Mucosa of stomach (tissue), 1 donor: ENCODE results near the gene PPM1F.

Experiments used
- H3K27me3 ChIP-seq: one replicate; pipeline ENCODE4 v1.7.0; 2013; ENCODE audit warnings: mild to moderate bottlenecking, low read length; ENCODE audit not compliant: control insufficient read depth, insufficient read depth
- H3K36me3 ChIP-seq: one replicate; pipeline ENCODE4 v1.7.0; 2013; ENCODE audit warnings: low read length; ENCODE audit not compliant: control insufficient read depth, insufficient read depth
- H3K4me1 ChIP-seq: one replicate; pipeline ENCODE4 v1.7.0; 2013; ENCODE audit warnings: mild to moderate bottlenecking, low read length; ENCODE audit not compliant: control insufficient read depth, insufficient read depth
- H3K4me3 ChIP-seq: one replicate; pipeline ENCODE4 v1.7.0; 2013; ENCODE audit warnings: low read length
- H3K9ac ChIP-seq: one replicate; pipeline ENCODE4 v1.7.0; 2013; ENCODE audit warnings: mild to moderate bottlenecking, low read length, moderate library complexity
- H3K9me3 ChIP-seq: one replicate; pipeline ENCODE4 v1.7.0; 2013; ENCODE audit warnings: mild to moderate bottlenecking, low read length, moderate library complexity; ENCODE audit not compliant: control insufficient read depth
- donor health status: Pancreatic carcinoma.

PPM1F gene

DNA sequence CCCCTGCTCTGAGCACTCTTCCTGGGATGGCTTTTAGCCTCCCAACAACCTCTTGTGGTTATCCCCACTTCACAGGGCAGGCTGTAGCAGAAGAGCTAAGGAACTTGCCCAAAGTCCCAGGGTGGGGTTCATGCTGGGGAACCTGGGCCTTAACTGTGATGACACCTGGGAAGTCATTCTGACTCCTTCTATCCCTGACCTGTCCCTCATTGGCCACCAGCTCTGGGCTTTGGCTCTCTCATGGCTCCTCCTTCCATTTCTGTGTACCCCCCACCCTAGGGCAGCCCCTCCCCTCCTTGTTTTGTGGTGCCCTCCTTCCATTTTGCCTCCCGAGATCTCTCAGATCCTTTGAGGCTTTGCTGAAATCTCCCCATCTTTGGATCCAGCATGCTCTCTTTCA lies 2.7 kb downstream of the PPM1F start:
- no peak overlapping the region for H3K4me3 ChIP-seq
- peaks cover 20% of the 10 kb centered on the region for H3K4me1 ChIP-seq
- H3K9ac ChIP-seq, result no peak overlapping the region

GRCh38 chr22:21949569-21949918 lies 3.1 kb downstream of the PPM1F start:
- no peak overlapping the region for H3K4me3 ChIP-seq
- H3K27me3 ChIP-seq, result no peaks in the 10 kb centered on the region
- H3K9ac ChIP-seq, result no peak overlapping the region
- no peaks in the 10 kb centered on the region for H3K9me3 ChIP-seq
- peaks cover 20% of the 10 kb centered on the region for H3K4me1 ChIP-seq
- H3K36me3 ChIP-seq, result peaks cover 4% of the 10 kb centered on the region

More for the DNA sequence above, 2.7 kb downstream of the PPM1F start:
- H3K36me3 ChIP-seq, result peaks cover 4% of the 10 kb centered on the region
- H3K9me3 ChIP-seq, result no peaks in the 10 kb centered on the region
- H3K27me3 ChIP-seq, result no peaks in the 10 kb centered on the region

DNA sequence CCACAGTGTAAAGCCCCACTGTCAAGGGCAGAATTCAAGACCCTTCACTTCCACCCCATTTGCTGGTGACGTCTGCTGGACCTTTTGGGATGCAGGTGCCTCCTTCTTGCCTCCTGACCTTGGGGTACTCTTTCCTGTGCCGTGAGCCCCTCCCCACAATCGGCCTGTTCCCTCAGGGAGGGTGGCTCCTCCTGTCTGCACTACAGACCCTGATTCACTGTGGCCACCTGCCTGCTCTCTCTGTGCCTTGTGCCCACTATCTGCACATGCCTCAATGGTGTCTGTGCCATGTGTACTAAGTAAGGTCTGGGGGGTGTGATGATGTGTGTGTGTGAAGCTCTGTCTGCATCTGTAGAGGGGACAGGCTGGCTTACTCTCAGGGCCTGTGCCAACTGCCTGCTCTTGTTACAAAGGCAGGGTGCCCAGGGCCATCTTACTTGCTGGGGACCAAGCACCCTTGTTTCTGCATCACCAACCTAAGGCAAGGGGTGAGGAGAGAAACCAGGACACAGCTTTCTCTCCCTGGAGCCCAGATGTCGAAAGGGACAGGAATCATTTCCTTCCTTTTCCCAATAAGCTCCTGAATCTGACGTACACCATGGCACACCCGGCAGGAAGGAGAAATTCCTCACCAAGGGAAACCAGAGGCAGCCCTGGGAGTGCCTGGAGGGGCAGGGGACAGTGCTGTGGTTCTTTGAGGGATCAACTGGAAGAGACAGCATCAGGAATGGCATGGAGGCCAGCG lies 3.7 kb downstream of the PPM1F start:
- H3K4me1 ChIP-seq, result peaks cover 20% of the 10 kb centered on the region
- no peak overlapping the region for H3K4me3 ChIP-seq

GRCh38 chr22:21948390-21948789 lies 4.3 kb downstream of the PPM1F start:
- Histone ChIP-seq H3K4me3 (no peak overlapping the region), H3K4me1 (peaks cover 23% of the 10 kb centered on the region), H3K9ac (no peak overlapping the region), H3K9me3 (no peaks in the 10 kb centered on the region), H3K36me3 (peaks cover 4% of the 10 kb centered on the region), H3K27me3 (no peaks in the 10 kb centered on the region)

More for the DNA sequence above, 3.7 kb downstream of the PPM1F start:
- peaks cover 4% of the 10 kb centered on the region for H3K36me3 ChIP-seq
- H3K27me3 ChIP-seq, result no peaks in the 10 kb centered on the region
- H3K9ac ChIP-seq, result no peak overlapping the region
- no peaks in the 10 kb centered on the region for H3K9me3 ChIP-seq

DNA sequence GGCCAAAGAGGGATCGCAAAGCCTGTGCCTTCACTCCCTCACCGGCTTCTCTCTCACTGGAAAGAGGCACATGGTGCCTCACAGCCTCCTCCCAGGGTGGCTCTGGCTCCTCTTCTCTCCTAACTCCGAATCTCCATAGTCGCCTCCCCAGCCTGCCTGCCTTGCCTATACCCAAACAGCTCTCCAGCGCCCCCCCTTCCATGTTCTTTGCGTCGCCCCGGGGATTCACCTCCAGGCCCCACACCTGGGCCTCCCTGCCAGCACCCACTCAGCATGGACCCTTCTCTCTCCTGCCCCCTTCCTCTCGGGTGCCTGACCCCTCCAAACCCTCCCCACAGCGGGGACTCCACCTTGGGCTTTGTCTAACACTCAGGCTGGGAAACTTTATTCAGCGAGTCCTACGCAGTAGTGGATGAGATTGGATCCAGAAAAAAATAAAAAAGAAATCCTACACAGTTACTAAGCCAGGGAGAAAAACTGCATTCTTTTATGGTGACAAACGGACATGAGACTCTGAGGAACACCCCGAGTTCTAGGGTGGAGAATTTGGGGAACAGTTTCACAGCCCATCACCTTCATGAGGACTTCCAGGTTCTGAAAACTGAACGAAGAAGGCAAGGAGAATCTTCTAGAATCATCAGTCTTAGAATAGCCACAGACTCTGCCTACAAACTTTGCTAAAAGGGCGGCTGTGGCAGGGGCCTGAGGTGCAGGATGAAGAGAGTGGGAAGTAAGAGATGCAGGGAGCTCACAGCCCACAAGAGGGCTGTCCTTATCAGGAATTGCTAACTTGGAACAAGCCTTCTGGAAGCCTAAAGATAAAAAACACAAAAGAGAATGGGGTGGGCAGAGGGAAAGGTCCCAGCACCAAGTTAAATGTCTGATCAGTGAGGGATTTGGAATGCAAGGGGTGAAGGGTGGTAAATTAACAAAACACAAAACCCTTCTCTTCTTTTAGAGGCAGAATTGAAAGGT lies 5.3 kb downstream of the PPM1F start:
- Histone ChIP-seq H3K36me3 (peaks cover 4% of the 10 kb centered on the region), H3K4me3 (no peak overlapping the region), H3K9me3 (no peaks in the 10 kb centered on the region), H3K4me1 (peaks cover 23% of the 10 kb centered on the region), H3K9ac (no peak overlapping the region), H3K27me3 (no peaks in the 10 kb centered on the region)

GRCh38 chr22:21946262-21946925 lies 6.3 kb downstream of the PPM1F start:
- Histone ChIP-seq H3K9me3 (no peaks in the 10 kb centered on the region), H3K4me1 (peaks cover 22% of the 10 kb centered on the region), H3K27me3 (no peaks in the 10 kb centered on the region), H3K36me3 (peaks cover 4% of the 10 kb centered on the region), H3K4me3 (no peak overlapping the region), H3K9ac (no peak overlapping the region)

GRCh38 chr22:21945453-21946261 lies 7.0 kb downstream of the PPM1F start:
- H3K9me3 ChIP-seq, result no peaks in the 10 kb centered on the region
- no peak overlapping the region for H3K9ac ChIP-seq
- H3K27me3 ChIP-seq, result no peaks in the 10 kb centered on the region
- peaks cover 4% of the 10 kb centered on the region for H3K36me3 ChIP-seq
- H3K4me1 ChIP-seq, result peaks cover 22% of the 10 kb centered on the region
- H3K4me3 ChIP-seq, result no peak overlapping the region

- Histone ChIP-seq H3K4me1 (peaks cover 22% of the 10 kb centered on the region), H3K36me3 (peaks cover 4% of the 10 kb centered on the region)
These were observed 7.8 kb downstream of the PPM1F start for GRCh38 chr22:21944871-21945270.

GRCh38 chr22:21943571-21944448 lies 8.8 kb downstream of the PPM1F start:
- no peak overlapping the region for H3K4me3 ChIP-seq
- H3K9ac ChIP-seq, result no peak overlapping the region
- H3K27me3 ChIP-seq, result no peaks in the 10 kb centered on the region
- H3K36me3 ChIP-seq, result peaks cover 4% of the 10 kb centered on the region
- no peaks in the 10 kb centered on the region for H3K9me3 ChIP-seq
- peaks cover 29% of the 10 kb centered on the region for H3K4me1 ChIP-seq

More at GRCh38 chr22:21944871-21945270, 7.8 kb downstream of the PPM1F start:
- Histone ChIP-seq H3K27me3 (no peaks in the 10 kb centered on the region), H3K9ac (no peak overlapping the region), H3K4me3 (no peak overlapping the region), H3K9me3 (no peaks in the 10 kb centered on the region)

GRCh38 chr22:21942407-21943343 lies 10.0 kb downstream of the PPM1F start:
- Histone ChIP-seq H3K27me3 (no peaks in the 10 kb centered on the region), H3K36me3 (peaks cover 4% of the 10 kb centered on the region), H3K9me3 (no peaks in the 10 kb centered on the region), H3K4me3 (no peak overlapping the region), H3K4me1 (peaks cover 39% of the 10 kb centered on the region), H3K9ac (peak overlapping the region; percentile 33)
